IPS-18a (cell line): ENCODE measurements around the gene LCN10.

Experiments used
- H3K27ac ChIP-seq: one replicate; pipeline ENCODE4 v1.5.1; 2013; ENCODE audit warnings: low read length
- H3K27me3 ChIP-seq: one replicate; pipeline ENCODE4 v1.6.1; 2013; ENCODE audit warnings: mild to moderate bottlenecking, low read length; ENCODE audit not compliant: control insufficient read depth, insufficient read depth
- H3K36me3 ChIP-seq: one replicate; pipeline ENCODE4 v1.6.1; 2013; ENCODE audit warnings: low read depth, low read length; ENCODE audit not compliant: control insufficient read depth
- H3K4me1 ChIP-seq: one replicate; pipeline ENCODE4 v1.6.1; 2013; ENCODE audit warnings: low read depth, low read length; ENCODE audit not compliant: control insufficient read depth
- H3K4me3 ChIP-seq: one replicate; pipeline ENCODE4 v1.5.1; 2013; ENCODE audit warnings: low read length
- H3K9ac ChIP-seq: one replicate; pipeline ENCODE4 v1.6.1; 2013; ENCODE audit warnings: mild to moderate bottlenecking, low read length, moderate library complexity
- H3K9me3 ChIP-seq: one replicate; pipeline ENCODE4 v1.6.1; 2013; ENCODE audit warnings: low read depth, low read length; ENCODE audit not compliant: control insufficient read depth

Gene LCN10

GRCh38 chr9:136692185-136693134 lies 50.3 kb downstream of the LCN10 start:
- Histone ChIP-seq H3K27ac (no peak overlapping the region), H3K9ac (no peak overlapping the region), H3K36me3 (no peaks in the 10 kb centered on the region), H3K27me3 (no peaks in the 10 kb centered on the region), H3K4me1 (no peaks in the 10 kb centered on the region), H3K9me3 (no peaks in the 10 kb centered on the region), H3K4me3 (no peak overlapping the region)

GRCh38 chr9:136691316-136692184 lies 51.2 kb downstream of the LCN10 start:
- Histone ChIP-seq H3K9me3 (no peaks in the 10 kb centered on the region), H3K9ac (no peak overlapping the region), H3K4me3 (no peak overlapping the region), H3K27me3 (no peaks in the 10 kb centered on the region), H3K4me1 (no peaks in the 10 kb centered on the region), H3K27ac (no peak overlapping the region), H3K36me3 (no peaks in the 10 kb centered on the region)

GRCh38 chr9:136690806-136691261 lies 51.9 kb downstream of the LCN10 start:
- H3K27me3 ChIP-seq: peaks cover 7% of the 10 kb centered on the region
- no peak overlapping the region for H3K4me3 ChIP-seq
- peaks cover 5% of the 10 kb centered on the region for H3K4me1 ChIP-seq
- no peak overlapping the region for H3K27ac ChIP-seq
- no peak overlapping the region for H3K9ac ChIP-seq
- no peaks in the 10 kb centered on the region for H3K9me3 ChIP-seq
- no peaks in the 10 kb centered on the region for H3K36me3 ChIP-seq

GRCh38 chr9:136690104-136690805 lies 52.5 kb downstream of the LCN10 start:
- Histone ChIP-seq H3K9me3 (no peaks in the 10 kb centered on the region), H3K27ac (no peak overlapping the region), H3K27me3 (peaks cover 12% of the 10 kb centered on the region), H3K9ac (no peak overlapping the region), H3K4me3 (no peak overlapping the region), H3K36me3 (no peaks in the 10 kb centered on the region), H3K4me1 (peaks cover 7% of the 10 kb centered on the region)

GRCh38 chr9:136689108-136689460 lies 53.7 kb downstream of the LCN10 start:
- no peak overlapping the region for H3K27ac ChIP-seq
- H3K36me3 ChIP-seq: no peaks in the 10 kb centered on the region
- peaks cover 15% of the 10 kb centered on the region for H3K27me3 ChIP-seq
- no peak overlapping the region for H3K4me3 ChIP-seq
- no peak overlapping the region for H3K9ac ChIP-seq
- H3K4me1 ChIP-seq: peaks cover 7% of the 10 kb centered on the region
- no peaks in the 10 kb centered on the region for H3K9me3 ChIP-seq

GRCh38 chr9:136688274-136689107 lies 54.2 kb downstream of the LCN10 start:
- H3K4me1 ChIP-seq: peaks cover 7% of the 10 kb centered on the region
- no peak overlapping the region for H3K4me3 ChIP-seq
- H3K36me3 ChIP-seq: no peaks in the 10 kb centered on the region
- peaks cover 15% of the 10 kb centered on the region for H3K27me3 ChIP-seq
- no peak overlapping the region for H3K9ac ChIP-seq
- H3K9me3 ChIP-seq: no peaks in the 10 kb centered on the region
- H3K27ac ChIP-seq: no peak overlapping the region
